ENCODE results near the gene TRHDE.

Gene TRHDE

GRCh38 chr12:72523754-72524153, 251.6 kb downstream of the TRHDE start:
- no peak for DNase-seq

GRCh38 chr12:72535212-72535990, 263.2 kb downstream of the TRHDE start:
- no peak for DNase-seq

- DNase-seq = no peak
These were observed 268.6 kb downstream of the TRHDE start for GRCh38 chr12:72540811-72541210.

- DNase-seq = no peak
These were observed 271.8 kb downstream of the TRHDE start for GRCh38 chr12:72543777-72544467.

GRCh38 chr12:72546106-72546505, 273.9 kb downstream of the TRHDE start:
- no peak for DNase-seq

- no peak for DNase-seq
These were observed 275.4 kb downstream of the TRHDE start for GRCh38 chr12:72547573-72547972.

- no peak for DNase-seq
These were observed 277.0 kb downstream of the TRHDE start for GRCh38 chr12:72549184-72549583.

GRCh38 chr12:72560003-72560769, 288.0 kb downstream of the TRHDE start:
- no peak for DNase-seq

- no peak for DNase-seq
These were observed 298.4 kb downstream of the TRHDE start for GRCh38 chr12:72570601-72571000.

- DNase-seq = no peak
These were observed 302.0 kb downstream of the TRHDE start for GRCh38 chr12:72574138-72574537.

- DNase-seq = no peak
These were observed 306.2 kb downstream of the TRHDE start for GRCh38 chr12:72578327-72578726.

GRCh38 chr12:72586456-72586855, 314.3 kb downstream of the TRHDE start:
- no peak for DNase-seq

GRCh38 chr12:72602581-72602980, 330.4 kb downstream of the TRHDE start:
- no peak for DNase-seq

GRCh38 chr12:72605975-72606374, 333.8 kb downstream of the TRHDE start:
- no peak for DNase-seq

GRCh38 chr12:72610342-72610741, 338.2 kb downstream of the TRHDE start:
- DNase-seq = no peak

- no peak for DNase-seq
These were observed 338.7 kb downstream of the TRHDE start for GRCh38 chr12:72610854-72611358.

GRCh38 chr12:72612171-72612570, 340.0 kb downstream of the TRHDE start:
- DNase-seq = no peak

- DNase-seq = no peak
These were observed 346.6 kb downstream of the TRHDE start for GRCh38 chr12:72618764-72619163.

- no peak for DNase-seq
These were observed 350.4 kb downstream of the TRHDE start for GRCh38 chr12:72622556-72622955.

GRCh38 chr12:72631926-72632685, 359.9 kb downstream of the TRHDE start:
- no peak for DNase-seq

GRCh38 chr12:72642706-72643105, 370.5 kb downstream of the TRHDE start:
- no peak for DNase-seq

GRCh38 chr12:72647139-72647538, 375.0 kb downstream of the TRHDE start:
- no peak for DNase-seq

- no peak for DNase-seq
These were observed 386.4 kb downstream of the TRHDE start for GRCh38 chr12:72658615-72659014.
